Measurements from ENCODE around the gene CC2D2B. TPM values are rescaled to one million over a fixed set of nuclear protein-coding genes. Genes with fewer than 3 reads are reported as not detected.
A peak's percentile ranks its signal among the peaks of the same experiment; 100 is the strongest.

The CC2D2B gene
- total and polyA plus RNA-seq, 2 of the 13 experiments (the other 11 are each of a cell fraction or from before 2014, with no cell fraction given), result 0.20 TPM; not detected in 1

DNA sequence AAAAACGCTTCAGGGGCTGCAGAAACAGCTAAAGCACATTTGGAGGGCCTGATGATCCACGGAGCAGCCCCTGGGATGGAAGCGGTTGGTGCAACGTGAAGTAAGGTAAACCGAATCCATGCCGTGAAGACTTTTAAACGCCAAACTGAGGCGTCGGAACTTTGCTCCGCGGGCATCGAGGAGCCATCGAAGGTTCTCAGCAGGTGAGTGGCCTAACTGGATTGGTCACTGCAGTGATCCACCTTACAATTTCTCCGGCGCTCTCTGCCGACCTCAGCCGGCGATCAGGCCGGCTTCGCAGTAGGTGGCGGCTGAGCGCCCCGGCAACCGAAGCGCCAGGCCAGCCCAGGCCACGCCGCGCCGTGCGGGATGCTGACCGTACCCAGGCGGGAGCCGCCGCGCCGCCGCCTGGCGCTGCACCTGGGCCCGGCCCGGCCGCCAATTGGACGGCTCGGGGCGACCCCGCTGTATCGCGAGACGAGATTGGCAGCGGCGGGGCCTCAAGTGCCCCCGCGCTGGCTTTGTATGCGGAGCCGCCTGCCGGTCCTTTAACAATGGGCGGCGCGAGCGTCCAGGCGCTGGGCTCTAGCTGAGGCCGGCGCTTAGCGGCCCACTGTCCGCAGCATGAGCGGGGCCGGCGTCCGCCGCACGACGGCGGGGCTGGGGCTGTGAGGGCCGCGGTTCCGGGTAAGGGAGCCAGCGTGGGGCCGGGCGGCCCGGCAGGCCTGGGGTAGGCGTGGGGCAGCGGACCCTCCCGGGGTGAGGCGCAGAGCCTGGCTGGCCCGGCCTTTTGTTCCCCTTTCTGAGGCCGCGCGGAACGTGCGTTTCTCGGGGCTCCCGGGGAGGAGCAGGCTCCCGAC lies 135.5 kb downstream of the CC2D2B start, which contains the start of gene CCNJ (continued):
- TF ChIP-seq, protein P1, sequence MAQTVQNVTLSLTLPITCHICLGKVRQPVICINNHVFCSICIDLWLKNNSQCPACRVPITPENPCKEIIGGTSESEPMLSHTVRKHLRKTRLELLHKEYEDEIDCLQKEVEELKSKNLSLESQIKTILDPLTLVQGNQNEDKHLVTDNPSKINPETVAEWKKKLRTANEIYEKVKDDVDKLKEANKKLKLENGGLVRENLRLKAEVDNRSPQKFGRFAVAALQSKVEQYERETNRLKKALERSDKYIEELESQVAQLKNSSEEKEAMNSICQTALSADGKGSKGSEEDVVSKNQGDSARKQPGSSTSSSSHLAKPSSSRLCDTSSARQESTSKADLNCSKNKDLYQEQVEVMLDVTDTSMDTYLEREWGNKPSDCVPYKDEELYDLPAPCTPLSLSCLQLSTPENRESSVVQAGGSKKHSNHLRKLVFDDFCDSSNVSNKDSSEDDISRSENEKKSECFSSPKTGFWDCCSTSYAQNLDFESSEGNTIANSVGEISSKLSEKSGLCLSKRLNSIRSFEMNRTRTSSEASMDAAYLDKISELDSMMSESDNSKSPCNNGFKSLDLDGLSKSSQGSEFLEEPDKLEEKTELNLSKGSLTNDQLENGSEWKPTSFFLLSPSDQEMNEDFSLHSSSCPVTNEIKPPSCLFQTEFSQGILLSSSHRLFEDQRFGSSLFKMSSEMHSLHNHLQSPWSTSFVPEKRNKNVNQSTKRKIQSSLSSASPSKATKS (CRISPR knock-in tag; IDR thresholded peaks at IDR 0.05), result no peak; the same call in 1 of the 2 replicates
- TF ChIP-seq ZNF569 (CRISPR knock-in tag; IDR thresholded peaks at IDR 0.05; ENCODE audit: borderline replicate concordance) (no peak), MED8 (CRISPR knock-in tag; IDR thresholded peaks at IDR 0.05; ENCODE audit: insufficient replicate concordance) (peak; percentile 78), ZNF879 (CRISPR knock-in tag; IDR thresholded peaks at IDR 0.05) (no peak; the same call in none of the 2 replicates), BRD4 (CRISPR knock-in tag; IDR thresholded peaks at IDR 0.05) (no peak), WIZ (CRISPR knock-in tag; IDR thresholded peaks at IDR 0.05) (peak; percentile 23; the same call in 1 of the 2 replicates), ZFP36 (IDR thresholded peaks at IDR 0.05; ENCODE audit: borderline replicate concordance, low read depth, low read length, partially characterized antibody) (no peak), ZNF772 (CRISPR knock-in tag; IDR thresholded peaks at IDR 0.05) (peak; percentile 40; the same call in 1 of the 2 replicates), DR1 (CRISPR knock-in tag; IDR thresholded peaks at IDR 0.05) (peak; percentile 88), ZSCAN21 (CRISPR knock-in tag; IDR thresholded peaks at IDR 0.05; ENCODE audit: borderline replicate concordance) (peak; percentile 83; the same call in 1 of the 2 replicates)
- TF ChIP-seq, protein P2, sequence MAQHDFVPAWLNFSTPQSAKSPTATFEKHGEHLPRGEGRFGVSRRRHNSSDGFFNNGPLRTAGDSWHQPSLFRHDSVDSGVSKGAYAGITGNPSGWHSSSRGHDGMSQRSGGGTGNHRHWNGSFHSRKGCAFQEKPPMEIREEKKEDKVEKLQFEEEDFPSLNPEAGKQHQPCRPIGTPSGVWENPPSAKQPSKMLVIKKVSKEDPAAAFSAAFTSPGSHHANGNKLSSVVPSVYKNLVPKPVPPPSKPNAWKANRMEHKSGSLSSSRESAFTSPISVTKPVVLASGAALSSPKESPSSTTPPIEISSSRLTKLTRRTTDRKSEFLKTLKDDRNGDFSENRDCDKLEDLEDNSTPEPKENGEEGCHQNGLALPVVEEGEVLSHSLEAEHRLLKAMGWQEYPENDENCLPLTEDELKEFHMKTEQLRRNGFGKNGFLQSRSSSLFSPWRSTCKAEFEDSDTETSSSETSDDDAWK (CRISPR knock-in tag; IDR thresholded peaks at IDR 0.05), result no peak
- TF ChIP-seq, protein P3, sequence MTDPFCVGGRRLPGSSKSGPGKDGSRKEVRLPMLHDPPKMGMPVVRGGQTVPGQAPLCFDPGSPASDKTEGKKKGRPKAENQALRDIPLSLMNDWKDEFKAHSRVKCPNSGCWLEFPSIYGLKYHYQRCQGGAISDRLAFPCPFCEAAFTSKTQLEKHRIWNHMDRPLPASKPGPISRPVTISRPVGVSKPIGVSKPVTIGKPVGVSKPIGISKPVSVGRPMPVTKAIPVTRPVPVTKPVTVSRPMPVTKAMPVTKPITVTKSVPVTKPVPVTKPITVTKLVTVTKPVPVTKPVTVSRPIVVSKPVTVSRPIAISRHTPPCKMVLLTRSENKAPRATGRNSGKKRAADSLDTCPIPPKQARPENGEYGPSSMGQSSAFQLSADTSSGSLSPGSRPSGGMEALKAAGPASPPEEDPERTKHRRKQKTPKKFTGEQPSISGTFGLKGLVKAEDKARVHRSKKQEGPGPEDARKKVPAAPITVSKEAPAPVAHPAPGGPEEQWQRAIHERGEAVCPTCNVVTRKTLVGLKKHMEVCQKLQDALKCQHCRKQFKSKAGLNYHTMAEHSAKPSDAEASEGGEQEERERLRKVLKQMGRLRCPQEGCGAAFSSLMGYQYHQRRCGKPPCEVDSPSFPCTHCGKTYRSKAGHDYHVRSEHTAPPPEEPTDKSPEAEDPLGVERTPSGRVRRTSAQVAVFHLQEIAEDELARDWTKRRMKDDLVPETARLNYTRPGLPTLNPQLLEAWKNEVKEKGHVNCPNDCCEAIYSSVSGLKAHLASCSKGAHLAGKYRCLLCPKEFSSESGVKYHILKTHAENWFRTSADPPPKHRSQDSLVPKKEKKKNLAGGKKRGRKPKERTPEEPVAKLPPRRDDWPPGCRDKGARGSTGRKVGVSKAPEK (CRISPR knock-in tag; IDR thresholded peaks at IDR 0.05; ENCODE audit: borderline replicate concordance), result no peak
- TF ChIP-seq, protein P4, sequence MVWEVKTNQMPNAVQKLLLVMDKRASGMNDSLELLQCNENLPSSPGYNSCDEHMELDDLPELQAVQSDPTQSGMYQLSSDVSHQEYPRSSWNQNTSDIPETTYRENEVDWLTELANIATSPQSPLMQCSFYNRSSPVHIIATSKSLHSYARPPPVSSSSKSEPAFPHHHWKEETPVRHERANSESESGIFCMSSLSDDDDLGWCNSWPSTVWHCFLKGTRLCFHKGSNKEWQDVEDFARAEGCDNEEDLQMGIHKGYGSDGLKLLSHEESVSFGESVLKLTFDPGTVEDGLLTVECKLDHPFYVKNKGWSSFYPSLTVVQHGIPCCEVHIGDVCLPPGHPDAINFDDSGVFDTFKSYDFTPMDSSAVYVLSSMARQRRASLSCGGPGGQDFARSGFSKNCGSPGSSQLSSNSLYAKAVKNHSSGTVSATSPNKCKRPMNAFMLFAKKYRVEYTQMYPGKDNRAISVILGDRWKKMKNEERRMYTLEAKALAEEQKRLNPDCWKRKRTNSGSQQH (CRISPR knock-in tag; IDR thresholded peaks at IDR 0.05; ENCODE audit: low read depth), result peak; percentile 88; the same call in 1 of the 2 replicates
- TF ChIP-seq, protein P5, sequence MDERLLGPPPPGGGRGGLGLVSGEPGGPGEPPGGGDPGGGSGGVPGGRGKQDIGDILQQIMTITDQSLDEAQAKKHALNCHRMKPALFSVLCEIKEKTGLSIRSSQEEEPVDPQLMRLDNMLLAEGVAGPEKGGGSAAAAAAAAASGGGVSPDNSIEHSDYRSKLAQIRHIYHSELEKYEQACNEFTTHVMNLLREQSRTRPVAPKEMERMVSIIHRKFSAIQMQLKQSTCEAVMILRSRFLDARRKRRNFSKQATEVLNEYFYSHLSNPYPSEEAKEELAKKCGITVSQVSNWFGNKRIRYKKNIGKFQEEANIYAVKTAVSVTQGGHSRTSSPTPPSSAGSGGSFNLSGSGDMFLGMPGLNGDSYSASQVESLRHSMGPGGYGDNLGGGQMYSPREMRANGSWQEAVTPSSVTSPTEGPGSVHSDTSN (CRISPR knock-in tag; IDR thresholded peaks at IDR 0.05), result no peak
- TF ChIP-seq, protein P6, sequence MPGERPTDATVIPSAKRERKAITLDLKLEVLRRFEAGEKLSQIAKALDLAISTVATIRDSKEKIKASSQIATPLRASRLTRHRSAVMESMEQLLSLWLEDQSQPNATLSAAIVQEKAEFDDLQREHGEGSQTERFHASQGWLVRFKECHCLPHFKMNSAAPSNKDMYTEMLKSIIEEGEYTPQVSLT (CRISPR knock-in tag; IDR thresholded peaks at IDR 0.05; ENCODE audit: borderline replicate concordance, low read depth), result no peak
